Coronary artery (tissue), 2 donors: ENCODE measurements around the gene PRR36.

ENCODE experiments used
- DNase-seq: peaks from one replicate; pipeline ENCODE4 v3.0.0-alpha.2; 2017; ENCODE audit warnings: low spot score
- H3K27ac ChIP-seq, 2 donors: fragments of 200-600 bp; sonication (generic); one replicate each; pipeline ENCODE4 v1.5.1; 2016 to 2019
- H3K4me3 ChIP-seq: fragments of 200-600 bp; sonication (generic); 2 replicates; pipeline ENCODE4 v1.5.1; 2016; ENCODE audit warnings: mild to moderate bottlenecking, moderate library complexity
- TF ChIP-seq, protein P1 (sequence below): fragments of 200-600 bp; sonication (generic); IDR thresholded peaks from one replicate; pipeline ENCODE4 v1.5.1; 2019; ENCODE audit warnings: antibody characterized with exemption

The PRR36 gene

GRCh38 chr19:7907544-7907943, 33.4 kb upstream of the PRR36 start:
- TF ChIP-seq, protein P1, sequence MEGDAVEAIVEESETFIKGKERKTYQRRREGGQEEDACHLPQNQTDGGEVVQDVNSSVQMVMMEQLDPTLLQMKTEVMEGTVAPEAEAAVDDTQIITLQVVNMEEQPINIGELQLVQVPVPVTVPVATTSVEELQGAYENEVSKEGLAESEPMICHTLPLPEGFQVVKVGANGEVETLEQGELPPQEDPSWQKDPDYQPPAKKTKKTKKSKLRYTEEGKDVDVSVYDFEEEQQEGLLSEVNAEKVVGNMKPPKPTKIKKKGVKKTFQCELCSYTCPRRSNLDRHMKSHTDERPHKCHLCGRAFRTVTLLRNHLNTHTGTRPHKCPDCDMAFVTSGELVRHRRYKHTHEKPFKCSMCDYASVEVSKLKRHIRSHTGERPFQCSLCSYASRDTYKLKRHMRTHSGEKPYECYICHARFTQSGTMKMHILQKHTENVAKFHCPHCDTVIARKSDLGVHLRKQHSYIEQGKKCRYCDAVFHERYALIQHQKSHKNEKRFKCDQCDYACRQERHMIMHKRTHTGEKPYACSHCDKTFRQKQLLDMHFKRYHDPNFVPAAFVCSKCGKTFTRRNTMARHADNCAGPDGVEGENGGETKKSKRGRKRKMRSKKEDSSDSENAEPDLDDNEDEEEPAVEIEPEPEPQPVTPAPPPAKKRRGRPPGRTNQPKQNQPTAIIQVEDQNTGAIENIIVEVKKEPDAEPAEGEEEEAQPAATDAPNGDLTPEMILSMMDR: no peak
- no peak for DNase-seq
- Histone ChIP-seq H3K4me3 (no peak overlapping the region), H3K27ac (no peak overlapping the region)

DNA sequence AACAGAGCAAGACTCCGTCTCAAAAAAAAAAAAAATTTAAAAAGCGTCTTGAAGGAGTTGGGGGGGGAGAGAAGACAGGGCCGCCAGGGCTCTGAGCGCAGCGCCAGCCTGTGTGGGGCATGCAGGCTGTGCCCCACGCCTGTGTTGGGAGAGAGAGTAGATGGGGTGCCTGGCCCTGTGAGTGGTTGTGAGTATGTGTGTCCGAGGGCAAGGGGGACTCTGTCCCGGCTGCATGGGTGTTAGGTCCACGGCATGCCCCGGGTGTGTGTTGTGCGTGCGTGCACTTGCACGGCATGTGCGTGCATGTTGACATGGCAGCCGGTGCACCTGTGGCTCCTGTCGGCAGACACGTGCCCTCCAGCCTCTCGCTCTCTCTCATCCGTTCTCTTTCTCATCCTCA, 32.9 kb upstream of the PRR36 start:
- Histone ChIP-seq H3K4me3 (no peak overlapping the region), H3K27ac (no peak overlapping the region)
- TF ChIP-seq, protein P1: no peak
- DNase-seq: no peak

DNA sequence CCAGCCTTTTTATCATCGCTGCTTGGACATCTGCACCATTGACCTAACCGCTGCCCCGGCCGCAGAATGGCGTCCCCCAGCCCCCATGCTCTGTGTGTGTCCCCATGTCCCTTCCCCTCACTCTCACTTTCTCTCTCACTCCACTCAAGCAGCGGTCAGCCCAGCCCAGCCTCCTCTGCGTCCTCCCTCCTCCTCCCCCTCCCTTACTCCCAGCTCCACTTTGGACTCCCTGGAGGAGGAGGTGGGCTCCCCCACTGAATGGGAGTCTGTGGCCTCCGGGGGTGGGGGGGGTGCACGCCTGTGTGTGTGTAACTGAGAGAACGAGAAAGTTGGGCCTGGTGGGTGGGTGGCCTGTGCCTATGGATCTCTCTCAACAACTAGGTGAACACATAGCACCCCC, 31.7 kb upstream of the PRR36 start:
- Histone ChIP-seq H3K27ac (no peak overlapping the region), H3K4me3 (no peak overlapping the region)
- TF ChIP-seq, protein P1: no peak
- DNase-seq: no peak

GRCh38 chr19:7905268-7905667, 31.1 kb upstream of the PRR36 start:
- Histone ChIP-seq H3K27ac (no peak overlapping the region), H3K4me3 (peak overlapping the region; percentile 78)
- TF ChIP-seq, protein P1: no peak
- DNase-seq: no peak

- TF ChIP-seq, protein P1: no peak
- Histone ChIP-seq H3K4me3 (peak overlapping the region; percentile 78), H3K27ac (peak overlapping the region; percentile 83 to 92)
- no peak for DNase-seq
Observed at GRCh38 chr19:7904074-7905020, 30.2 kb upstream of the PRR36 start.

GRCh38 chr19:7903244-7904073, 29.3 kb upstream of the PRR36 start, which contains the start of gene MAP2K7:
TSS of gene MAP2K7 (plus strand) at chr19:7903877. CDS start at chr19:7903945, 68 bp downstream.
- peak; percentile 100 for DNase-seq
- TF ChIP-seq, protein P1: peak; percentile 14
- peak within 1 kb of the TSS; percentile 78 for H3K4me3 ChIP-seq
- H3K27ac ChIP-seq: peak within 1 kb of the TSS; percentile 83 to 92
